Ovary (tissue), 3 donors: Measurements from ENCODE around the gene NNAT.

Experiments
- EP300 ChIP-seq: sonication (generic); formaldehyde crosslinking; IDR thresholded peaks from one replicate; pipeline ENCODE4 v1.6.1; 2017; ENCODE audit warnings: antibody characterized with exemption
- POLR2A ChIP-seq: fragments of 450-650 bp; IDR thresholded peaks from one replicate; pipeline ENCODE4 v1.6.1; 2017; ENCODE audit warnings: antibody characterized with exemption, mild to moderate bottlenecking, moderate library complexity
- TF ChIP-seq, protein P1 (sequence below), 3 donors: fragments of 450-650 bp in 2 of 3; fragments of 200-600 bp in 1 of 3; IDR thresholded peaks; one replicate each; pipeline versions ENCODE4 v1.5.1 to v1.8.0; 2016 to 2022; ENCODE audit warnings: antibody characterized with exemption in 3 of 3, mild to moderate bottlenecking in 1 of 3
- donor health status: DM: no; HTN: no; CAD: no.

DNA sequence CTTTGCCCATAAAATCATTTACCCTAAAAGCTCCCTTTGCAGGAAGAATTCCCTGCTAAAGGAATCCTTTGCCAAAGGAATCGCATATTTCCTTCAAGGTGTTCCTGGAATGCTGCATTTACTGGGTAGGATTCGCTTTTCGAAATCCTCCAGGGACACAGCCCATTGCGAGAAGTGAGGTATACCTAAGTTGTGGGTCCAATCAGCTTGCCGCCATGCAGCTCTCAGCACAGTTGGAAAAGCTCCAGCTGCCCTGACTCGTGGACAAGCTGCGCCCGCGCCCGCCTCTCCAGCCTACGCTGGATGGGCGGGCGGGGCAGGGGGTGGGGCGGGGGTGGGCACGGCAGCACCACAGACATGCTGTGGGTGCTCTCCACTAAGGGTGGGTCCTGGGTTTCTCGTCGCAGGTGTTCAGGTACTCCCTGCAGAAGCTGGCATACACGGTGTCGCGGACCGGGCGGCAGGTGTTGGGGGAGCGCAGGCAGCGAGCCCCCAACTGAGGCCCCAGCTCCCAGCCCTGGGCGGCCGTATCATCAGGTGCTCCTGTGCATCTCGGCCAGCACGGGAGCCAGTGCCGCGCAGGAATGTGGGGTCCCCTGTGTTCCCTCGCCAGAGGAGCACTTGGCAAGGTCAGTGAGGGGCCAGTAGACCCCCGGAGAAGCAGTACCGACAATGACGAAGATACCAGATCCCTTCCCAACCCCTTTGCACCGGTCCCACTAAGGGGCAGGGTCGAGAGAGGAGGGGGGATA lies 1.4 kb downstream of the NNAT start:
- TF ChIP-seq, protein P1, sequence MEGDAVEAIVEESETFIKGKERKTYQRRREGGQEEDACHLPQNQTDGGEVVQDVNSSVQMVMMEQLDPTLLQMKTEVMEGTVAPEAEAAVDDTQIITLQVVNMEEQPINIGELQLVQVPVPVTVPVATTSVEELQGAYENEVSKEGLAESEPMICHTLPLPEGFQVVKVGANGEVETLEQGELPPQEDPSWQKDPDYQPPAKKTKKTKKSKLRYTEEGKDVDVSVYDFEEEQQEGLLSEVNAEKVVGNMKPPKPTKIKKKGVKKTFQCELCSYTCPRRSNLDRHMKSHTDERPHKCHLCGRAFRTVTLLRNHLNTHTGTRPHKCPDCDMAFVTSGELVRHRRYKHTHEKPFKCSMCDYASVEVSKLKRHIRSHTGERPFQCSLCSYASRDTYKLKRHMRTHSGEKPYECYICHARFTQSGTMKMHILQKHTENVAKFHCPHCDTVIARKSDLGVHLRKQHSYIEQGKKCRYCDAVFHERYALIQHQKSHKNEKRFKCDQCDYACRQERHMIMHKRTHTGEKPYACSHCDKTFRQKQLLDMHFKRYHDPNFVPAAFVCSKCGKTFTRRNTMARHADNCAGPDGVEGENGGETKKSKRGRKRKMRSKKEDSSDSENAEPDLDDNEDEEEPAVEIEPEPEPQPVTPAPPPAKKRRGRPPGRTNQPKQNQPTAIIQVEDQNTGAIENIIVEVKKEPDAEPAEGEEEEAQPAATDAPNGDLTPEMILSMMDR (IDR thresholded peaks at IDR 0.05) = no peak
- no peak for TF ChIP-seq POLR2A
- no peak for TF ChIP-seq EP300
